SK-N-MC (cell line): ENCODE results near the gene LTBP4.
A peak's percentile ranks its signal among the peaks of the same experiment; 100 is the strongest.

Experiments used
- DNase-seq: peaks from one replicate; pipeline ENCODE4 v3.0.0-alpha.2; 2011; ENCODE audit warnings: low read depth, low spot score
- H3K27ac ChIP-seq: fragments of 200-600 bp; sonication (generic); 2 replicates; pipeline ENCODE4 v1.5.1; 2016; ENCODE audit warnings: mixed run types
- H3K36me3 ChIP-seq: fragments of 200-600 bp; sonication (generic); 2 replicates; pipeline ENCODE4 v1.6.1; 2017; ENCODE audit warnings: antibody characterized with exemption, low read length, mixed read lengths; ENCODE audit not compliant: insufficient read depth
- H3K4me3 ChIP-seq: fragments of 200-600 bp; sonication (generic); 2 replicates; pipeline ENCODE4 v1.5.1; 2016
- H3K9ac ChIP-seq: fragments of 200-600 bp; sonication (generic); 2 replicates; pipeline ENCODE4 v1.8.0; 2017; ENCODE audit warnings: mixed run types, mixed read lengths; ENCODE audit not compliant: insufficient read length
- H3K9me3 ChIP-seq: fragments of 200-600 bp; sonication (generic); 2 replicates; pipeline ENCODE4 v1.6.1; 2017; ENCODE audit warnings: low read depth, mild to moderate bottlenecking, antibody characterized with exemption, low read length, moderate library complexity, mixed read lengths
- EZH2 ChIP-seq: fragments of 200-600 bp; sonication (generic); IDR thresholded peaks from one replicate; pipeline ENCODE4 v1.6.1; 2017; ENCODE audit warnings: antibody characterized with exemption
- FOXP2 ChIP-seq: optimal IDR thresholded peaks from 2 replicates; pipeline ENCODE3; 2011; ENCODE audit warnings: mild to moderate bottlenecking, moderate library complexity; ENCODE audit not compliant: insufficient read depth; ENCODE audit errors: extremely low read length, control extremely low read depth
- POLR2AphosphoS5 ChIP-seq: IDR thresholded peaks from 2 replicates; pipeline ENCODE4 v1.6.1; 2012; ENCODE audit warnings: mild to moderate bottlenecking, low read depth, low read length, borderline replicate concordance

LTBP4 gene

DNA sequence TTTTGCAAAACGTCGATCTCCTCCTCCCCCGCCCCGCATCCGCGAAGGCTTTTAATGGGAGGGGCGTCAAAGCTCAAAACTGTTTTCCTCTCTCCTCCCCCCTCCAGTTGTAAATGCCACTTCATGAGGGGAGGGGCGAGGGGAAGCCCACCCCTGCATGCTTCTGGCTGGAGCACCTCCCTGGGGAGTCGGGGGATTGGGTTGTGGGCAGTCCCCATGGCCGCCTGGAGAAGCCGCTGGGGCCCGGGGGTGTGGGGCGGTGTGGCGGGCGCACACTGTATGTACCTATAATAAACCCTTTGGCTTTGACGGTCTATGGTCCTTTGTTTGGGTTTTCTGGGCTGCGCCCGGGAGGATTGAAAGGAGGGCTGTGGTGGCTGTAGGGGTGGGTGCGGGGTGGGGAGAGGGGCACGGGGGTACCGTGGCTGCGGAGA is 25.0 kb upstream of the LTBP4 start:
- no peaks in the 10 kb centered on the region for H3K9me3 ChIP-seq
- no peak overlapping the region for H3K9ac ChIP-seq
- no peak overlapping the region for H3K27ac ChIP-seq
- H3K36me3 ChIP-seq = peaks cover 11% of the 10 kb centered on the region; the same call in 1 of the 2 replicates
- TF ChIP-seq FOXP2 (no peak), POLR2AphosphoS5 (no peak)
- no peak for DNase-seq
- peak overlapping the region; percentile 88 for H3K4me3 ChIP-seq

DNA sequence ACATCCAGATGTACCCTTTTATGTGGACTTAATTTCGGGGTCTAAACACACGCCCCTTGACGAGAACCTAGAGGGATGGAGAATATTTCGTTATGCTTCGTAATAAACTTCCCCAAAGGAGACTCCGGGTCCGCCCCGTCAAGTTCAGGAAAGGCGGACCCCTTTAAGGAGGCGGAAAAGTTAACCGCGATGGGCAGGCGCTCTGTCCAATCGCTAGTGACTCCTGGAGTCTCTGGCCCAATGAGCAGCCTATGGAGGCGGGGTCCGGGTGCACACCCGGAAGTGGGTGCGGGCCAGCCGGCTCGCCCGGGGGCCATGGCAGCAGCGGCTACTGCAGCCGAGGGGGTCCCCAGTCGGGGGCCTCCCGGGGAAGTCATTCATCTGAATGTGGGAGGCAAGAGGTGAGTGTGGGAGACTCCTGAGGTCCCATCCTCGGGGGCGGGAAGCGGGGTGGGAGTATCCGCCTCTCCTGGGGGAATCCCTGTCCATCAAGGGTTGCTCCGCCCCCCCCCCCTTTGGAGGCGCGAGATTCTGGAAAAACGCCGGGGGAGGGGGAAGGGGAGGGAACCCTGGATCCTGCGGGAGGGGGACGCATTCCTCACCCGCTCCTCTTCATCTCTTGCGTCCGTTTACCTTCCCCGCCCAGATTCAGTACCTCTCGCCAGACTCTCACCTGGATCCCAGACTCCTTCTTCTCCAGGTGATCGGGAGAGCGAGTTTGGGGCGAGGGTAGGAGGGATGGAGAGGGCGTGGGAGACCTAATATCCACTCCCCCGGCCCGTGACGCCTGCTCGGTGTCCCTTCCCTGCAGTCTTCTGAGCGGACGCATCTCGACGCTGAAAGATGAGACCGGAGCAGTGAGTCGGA is 24.4 kb upstream of the LTBP4 start, which contains the start of gene SHKBP1:
Gene SHKBP1, plus strand, starts transcription at position 289 of the 867 bp plus-strand sequence. Its CDS starts 27 bp downstream, at position 316.
- Histone ChIP-seq H3K4me3 (peak within 1 kb of the TSS; percentile 88), H3K9ac (peak within 1 kb of the TSS; percentile 80), H3K36me3 (peaks cover 11% of the 10 kb centered on the region; the same call in 1 of the 2 replicates), H3K27ac (peak within 1 kb of the TSS; percentile 45), H3K9me3 (no peaks in the 10 kb centered on the region)
- TF ChIP-seq POLR2AphosphoS5 = peak; percentile 20; the same call in 1 of the 2 replicates
- no peak for TF ChIP-seq EZH2
- DNase-seq = peak; percentile 66

DNA sequence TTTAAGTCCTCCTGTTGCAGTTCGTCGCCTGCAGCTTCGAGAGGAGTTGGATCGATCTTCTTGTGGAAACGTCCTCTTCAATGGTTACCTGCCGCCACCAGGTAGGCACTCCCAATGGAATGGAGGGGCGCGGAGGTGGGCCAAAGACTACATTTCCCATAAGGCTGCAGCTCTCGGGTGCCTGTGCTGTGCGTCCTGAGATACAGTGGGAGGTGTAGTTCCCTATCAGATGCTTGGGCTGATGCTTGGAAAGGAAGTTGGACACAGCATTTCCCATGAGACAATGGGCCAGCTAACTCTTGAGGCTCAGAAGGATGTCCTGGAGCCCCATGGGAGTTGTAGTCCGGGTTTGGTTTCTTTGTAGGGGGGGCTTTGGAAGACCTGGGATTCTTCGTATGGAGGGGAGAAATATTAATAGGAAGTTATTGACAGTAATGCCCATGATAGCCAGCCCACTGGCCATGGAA is 22.7 kb upstream of the LTBP4 start:
- Histone ChIP-seq H3K36me3 (peaks cover 11% of the 10 kb centered on the region; the same call in 1 of the 2 replicates), H3K4me3 (no peak overlapping the region)

DNA sequence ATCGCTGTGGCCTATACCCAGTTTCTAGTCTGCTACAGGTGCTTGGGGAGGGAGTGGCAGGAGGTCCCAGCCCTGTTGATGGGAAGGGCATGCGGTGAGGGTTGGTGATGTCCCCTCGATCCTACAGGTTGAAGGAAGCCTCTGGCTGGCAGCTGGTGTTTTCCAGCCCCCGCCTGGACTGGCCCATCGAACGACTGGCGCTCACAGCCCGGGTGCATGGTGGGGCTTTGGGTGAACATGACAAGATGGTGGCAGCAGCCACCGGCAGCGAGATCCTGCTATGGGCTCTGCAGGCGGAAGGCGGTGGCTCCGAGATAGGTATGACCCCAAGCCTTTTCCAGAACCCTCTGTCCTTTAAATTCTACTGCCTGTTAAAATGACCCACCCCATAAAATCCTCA is 20.6 kb upstream of the LTBP4 start:
- TF ChIP-seq EZH2 (no peak), POLR2AphosphoS5 (no peak), FOXP2 (no peak)
- no peak overlapping the region for H3K4me3 ChIP-seq
- no peak overlapping the region for H3K9ac ChIP-seq
- peaks cover 11% of the 10 kb centered on the region; the same call in 1 of the 2 replicates for H3K36me3 ChIP-seq
- H3K27ac ChIP-seq = no peak overlapping the region
- DNase-seq = no peak
- H3K9me3 ChIP-seq = no peaks in the 10 kb centered on the region

More for the DNA sequence above, 22.7 kb upstream of the LTBP4 start:
- Histone ChIP-seq H3K9me3 (no peaks in the 10 kb centered on the region), H3K9ac (no peak overlapping the region), H3K27ac (no peak overlapping the region)
- DNase-seq = no peak
- TF ChIP-seq FOXP2 (no peak), EZH2 (no peak)

DNA sequence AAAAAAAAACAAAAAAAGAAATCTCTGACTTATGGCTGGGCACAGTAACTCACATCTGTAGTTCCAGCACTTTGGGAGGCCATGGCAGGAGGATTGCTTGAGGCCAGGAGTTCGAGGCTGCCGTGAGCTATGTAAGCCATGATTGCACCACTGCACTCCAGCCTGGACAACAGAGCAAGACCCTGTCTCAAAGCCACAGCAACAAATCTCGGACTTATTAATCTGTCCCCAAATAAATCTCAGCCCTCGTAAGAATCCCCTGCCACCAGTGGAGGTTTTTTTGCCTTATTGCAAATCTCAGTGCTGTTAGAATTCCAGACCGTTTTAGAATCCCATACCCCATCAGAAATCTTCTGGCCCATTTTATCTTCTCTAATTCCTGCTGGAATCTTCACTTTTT is 19.6 kb upstream of the LTBP4 start:
- no peak overlapping the region for H3K9ac ChIP-seq
- no peaks in the 10 kb centered on the region for H3K9me3 ChIP-seq
- no peak for TF ChIP-seq POLR2AphosphoS5
- no peak for TF ChIP-seq EZH2
- no peak for TF ChIP-seq FOXP2
- no peak for DNase-seq
- no peak overlapping the region for H3K4me3 ChIP-seq
- H3K36me3 ChIP-seq = peaks cover 11% of the 10 kb centered on the region; the same call in 1 of the 2 replicates
- H3K27ac ChIP-seq = no peak overlapping the region

DNA sequence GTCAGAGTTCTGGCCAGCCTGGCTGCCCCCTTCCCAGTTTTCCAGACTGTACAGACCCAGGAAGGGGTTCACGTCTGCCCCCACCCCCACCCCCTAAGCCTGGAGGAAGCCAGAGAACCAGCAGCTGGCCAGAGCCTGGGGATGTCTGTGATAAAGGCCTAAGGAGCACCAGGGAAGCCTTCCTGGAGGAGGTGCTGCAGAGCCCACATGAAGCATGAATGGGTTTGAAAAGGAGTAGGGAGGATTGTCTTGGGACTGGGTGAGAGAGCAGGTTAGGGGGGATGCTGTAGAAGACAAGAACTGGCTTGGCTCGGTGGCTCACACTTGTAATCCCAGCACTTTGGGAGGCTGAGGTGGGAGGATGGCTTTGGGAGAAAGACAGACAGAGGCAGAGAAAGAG is 18.7 kb upstream of the LTBP4 start:
- no peak for DNase-seq
- H3K36me3 ChIP-seq = peaks cover 11% of the 10 kb centered on the region; the same call in 1 of the 2 replicates
- H3K27ac ChIP-seq = no peak overlapping the region
- no peak overlapping the region for H3K9ac ChIP-seq
- H3K4me3 ChIP-seq = no peak overlapping the region
- TF ChIP-seq EZH2 = no peak
- TF ChIP-seq FOXP2 = no peak
- no peak for TF ChIP-seq POLR2AphosphoS5
- H3K9me3 ChIP-seq = no peaks in the 10 kb centered on the region

DNA sequence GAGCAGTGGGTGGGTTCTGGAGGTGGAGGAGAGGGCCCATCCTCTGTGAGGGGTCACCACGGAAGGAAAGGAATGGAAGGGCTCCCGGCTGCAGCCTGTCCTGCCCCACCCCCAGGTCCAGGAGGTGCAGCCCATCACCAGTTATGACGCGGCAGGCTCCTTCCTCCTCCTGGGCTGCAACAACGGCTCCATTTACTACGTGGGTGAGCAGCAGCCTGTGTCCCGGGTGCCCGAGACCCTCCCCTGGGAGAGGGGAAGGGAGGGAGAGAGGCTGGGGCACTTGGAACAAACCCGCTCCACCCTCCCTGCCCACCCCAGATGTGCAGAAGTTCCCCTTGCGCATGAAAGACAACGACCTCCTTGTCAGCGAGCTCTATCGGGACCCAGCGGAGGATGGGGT is 17.9 kb upstream of the LTBP4 start:
- H3K36me3 ChIP-seq = peaks cover 9% of the 10 kb centered on the region; the same call in 1 of the 2 replicates
- TF ChIP-seq FOXP2 = no peak
- TF ChIP-seq POLR2AphosphoS5 = no peak
- no peak for TF ChIP-seq EZH2
- no peaks in the 10 kb centered on the region for H3K9me3 ChIP-seq
- DNase-seq = no peak
- H3K4me3 ChIP-seq = no peak overlapping the region
- H3K27ac ChIP-seq = no peak overlapping the region
- H3K9ac ChIP-seq = no peak overlapping the region

DNA sequence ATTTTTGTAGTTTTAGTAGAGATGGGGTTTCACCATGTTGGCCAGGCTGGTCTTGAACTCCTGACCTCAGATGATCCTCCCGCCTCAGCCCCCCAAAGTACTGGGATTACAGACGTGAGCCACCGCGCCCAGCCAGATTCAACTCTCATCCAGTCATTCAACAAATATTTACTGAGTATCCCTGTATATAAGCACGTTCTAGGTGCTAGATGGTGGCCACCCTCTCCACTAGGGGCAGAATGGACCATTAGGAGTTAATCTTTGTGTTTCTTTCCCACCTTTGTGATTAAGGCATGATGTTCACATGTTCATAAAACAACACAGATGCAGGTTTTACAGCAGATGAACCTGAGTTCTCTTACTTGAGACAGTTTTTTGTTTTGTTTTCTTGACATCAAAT is 17.2 kb upstream of the LTBP4 start:
- H3K9me3 ChIP-seq = no peaks in the 10 kb centered on the region
- no peak for DNase-seq
- no peak overlapping the region for H3K9ac ChIP-seq
- H3K36me3 ChIP-seq = peaks cover 6% of the 10 kb centered on the region; the same call in 1 of the 2 replicates
- no peak overlapping the region for H3K4me3 ChIP-seq
- H3K27ac ChIP-seq = no peak overlapping the region
- TF ChIP-seq POLR2AphosphoS5 (no peak), EZH2 (no peak), FOXP2 (no peak)
